A549 treated with CORT108297 at 1 μM for 4 hours (cell line): ENCODE measurements around the gene ALG3. TPM values are rescaled to one million over a fixed set of nuclear protein-coding genes. Genes with fewer than 3 reads are reported as not detected.

Source experiments
- total RNA-seq: library from RNA; stranded (reverse); fragments of 200-300 nt; extraction: Qiagen RNA extraction; gene quantifications from 5 replicates; pipeline ENCODE4 v1.2.3, GENCODE V29; 2022

The ALG3 gene
- 59.2 to 88.0 TPM (median 77.6 TPM) in 5 replicates for total RNA-seq

DNA sequence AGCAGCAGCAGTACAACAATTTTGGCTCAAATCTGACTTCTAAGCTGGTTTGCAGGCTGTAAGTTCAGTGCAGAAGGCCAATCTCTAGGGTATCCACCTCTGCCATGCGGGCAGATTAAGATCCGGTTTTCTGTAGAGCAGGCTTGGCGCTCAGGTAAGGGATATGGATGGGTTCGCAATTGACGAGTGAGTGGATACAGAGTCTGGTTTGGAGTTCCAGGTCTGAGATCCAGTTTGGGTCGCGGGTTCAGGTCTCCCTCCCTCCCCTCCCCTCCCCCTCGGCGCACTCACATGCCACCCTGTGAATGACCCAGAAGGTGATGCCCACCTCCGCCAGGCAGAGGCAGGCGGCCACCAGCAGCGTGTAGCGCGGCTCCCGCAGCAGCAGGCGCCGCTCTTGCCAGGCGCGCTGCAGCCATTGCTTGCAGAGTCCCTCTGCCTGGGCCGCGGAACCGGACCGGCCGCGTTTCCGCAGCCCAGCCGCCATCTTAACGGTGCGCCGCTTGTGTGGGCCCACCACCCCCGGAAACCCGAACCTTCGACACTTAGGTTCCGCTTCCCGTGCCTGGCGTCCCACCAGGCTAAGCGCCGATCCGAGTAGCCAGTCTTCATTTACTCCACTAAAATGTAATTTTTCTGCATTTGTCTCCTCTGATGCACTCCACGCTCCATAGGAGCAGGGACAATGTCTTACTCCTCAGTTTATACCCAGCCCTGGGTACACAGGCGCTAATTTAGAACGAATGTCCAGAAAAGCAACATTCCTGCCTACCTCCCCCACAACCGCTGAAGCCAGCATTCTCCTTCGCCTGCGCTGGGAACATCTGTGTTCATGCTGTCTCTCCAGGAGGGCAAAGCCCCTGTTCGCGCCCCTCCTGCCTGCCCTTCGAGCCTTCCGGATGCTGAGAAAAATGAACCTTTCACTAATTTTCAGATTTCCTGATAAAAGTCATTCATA, at the start of gene ALG3:
Gene ALG3 (minus strand): TSS at position 509 of the 958 bp plus-strand sequence. CDS start 22 bp downstream, at position 487.

DNA sequence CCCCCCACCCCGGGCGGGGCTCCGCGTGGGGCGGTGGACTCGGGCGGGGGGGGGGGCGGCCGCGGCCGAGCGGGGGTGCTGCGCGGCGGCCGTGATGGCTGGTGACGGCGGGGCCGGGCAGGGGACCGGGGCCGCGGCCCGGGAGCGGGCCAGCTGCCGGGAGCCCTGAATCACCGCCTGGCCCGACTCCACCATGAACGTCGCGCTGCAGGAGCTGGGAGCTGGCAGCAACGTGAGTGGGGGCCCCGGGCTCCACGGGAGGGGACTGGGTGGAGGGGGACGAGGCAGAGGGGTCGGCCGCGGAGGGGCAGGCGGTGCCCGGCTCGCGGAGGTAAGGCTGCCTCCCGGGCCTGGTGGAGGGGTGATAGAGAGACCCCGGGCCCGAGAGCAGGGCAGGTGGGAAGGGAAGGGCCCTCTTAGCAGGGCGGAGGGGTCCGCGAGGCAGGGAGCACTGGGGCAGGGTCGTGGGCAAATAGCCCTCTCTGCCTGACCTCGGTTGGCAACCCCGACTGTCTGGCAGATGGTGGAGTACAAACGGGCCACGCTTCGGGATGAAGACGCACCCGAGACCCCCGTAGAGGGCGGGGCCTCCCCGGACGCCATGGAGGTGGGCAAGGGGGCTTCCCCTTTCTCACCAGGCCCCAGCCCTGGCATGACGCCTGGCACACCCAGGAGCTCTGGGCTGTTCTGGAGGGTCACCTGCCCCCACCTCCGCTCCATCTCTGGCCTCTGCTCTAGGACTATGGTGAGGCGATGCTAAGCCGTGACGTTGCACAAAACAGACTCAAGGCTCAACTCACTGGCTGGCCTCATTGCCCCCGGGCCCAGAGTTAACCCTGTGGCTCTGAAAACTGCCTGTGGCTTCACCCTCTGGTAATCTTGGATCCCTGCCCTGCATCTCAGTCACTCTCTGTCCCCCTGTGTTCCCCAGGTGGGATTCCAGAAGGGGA, 27.5 kb upstream of the ALG3 start, which contains the start of gene ECE2:
Gene ECE2 (plus strand): TSS at position 62 of the 950 bp plus-strand sequence. CDS start 132 bp downstream, at position 194.

DNA sequence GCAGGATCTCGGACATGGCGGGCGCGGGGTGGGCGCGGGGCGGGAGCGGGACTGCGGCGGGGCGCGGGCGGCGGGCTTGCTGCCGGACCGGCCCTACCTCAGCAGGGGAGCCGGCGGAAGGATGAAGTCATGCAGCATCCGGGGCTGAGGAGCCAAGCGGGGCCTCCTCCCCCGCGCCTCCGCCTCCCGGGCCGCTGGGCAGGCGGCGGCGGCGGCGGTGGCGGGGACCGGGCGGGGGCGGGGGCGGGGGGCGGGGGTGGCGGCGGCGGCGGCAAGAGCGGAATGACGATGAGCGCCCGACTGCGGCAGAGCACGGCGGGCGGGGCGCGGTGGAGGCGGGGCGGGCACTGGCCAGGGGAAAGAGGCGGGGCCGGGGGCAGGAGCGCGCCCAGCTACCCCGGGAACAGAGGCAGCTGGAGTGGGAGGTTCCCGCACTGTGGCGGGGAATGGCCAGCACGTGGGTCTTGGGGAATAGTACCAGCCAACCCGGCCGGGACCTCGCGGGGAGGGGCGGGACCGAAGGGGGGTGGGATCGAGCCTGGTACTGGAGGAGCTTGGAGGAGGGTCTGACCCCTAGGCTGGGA, 12.6 kb upstream of the ALG3 start, which contains the start of gene CAMK2N2:
Gene CAMK2N2 (minus strand): TSS at position 284 of the 584 bp plus-strand sequence. CDS start 268 bp downstream, at position 16.

DNA sequence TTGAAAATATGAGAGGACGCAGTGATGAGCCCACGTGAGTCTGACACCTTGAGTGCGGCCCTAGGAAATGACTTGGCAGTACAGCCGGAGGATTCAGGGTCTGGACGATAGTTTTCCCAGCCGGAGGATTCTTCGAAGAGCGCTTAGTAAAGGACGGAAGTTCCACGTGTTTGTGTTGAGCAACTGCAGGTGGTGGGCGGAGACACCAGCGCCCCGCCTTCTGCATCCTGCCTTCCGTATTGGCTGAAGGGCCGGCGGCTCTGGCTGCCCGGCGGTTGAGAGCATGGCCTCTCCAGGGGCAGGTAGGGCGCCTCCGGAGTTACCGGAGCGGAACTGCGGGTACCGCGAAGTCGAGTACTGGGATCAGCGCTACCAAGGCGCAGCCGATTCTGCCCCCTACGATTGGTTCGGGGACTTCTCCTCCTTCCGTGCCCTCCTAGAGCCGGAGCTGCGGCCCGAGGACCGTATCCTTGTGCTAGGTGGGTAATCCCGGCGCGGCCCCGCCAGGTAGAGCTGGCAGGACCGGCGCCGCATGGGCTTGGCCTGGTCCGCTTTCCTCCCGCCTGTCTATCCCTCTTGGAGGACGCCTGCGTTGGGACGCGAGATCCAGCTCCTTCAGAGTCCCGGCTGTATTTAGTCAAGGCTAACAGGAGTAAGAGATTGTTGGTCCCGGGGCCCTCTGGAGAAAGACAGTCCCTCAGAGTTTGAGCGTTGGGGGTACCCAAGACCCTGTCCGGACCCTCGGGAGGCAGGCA, 827 bp upstream of the ALG3 start, which contains the start of gene EEF1AKMT4:
Gene EEF1AKMT4 (plus strand): TSS at position 261 of the 755 bp plus-strand sequence. CDS start 23 bp downstream, at position 284.

DNA sequence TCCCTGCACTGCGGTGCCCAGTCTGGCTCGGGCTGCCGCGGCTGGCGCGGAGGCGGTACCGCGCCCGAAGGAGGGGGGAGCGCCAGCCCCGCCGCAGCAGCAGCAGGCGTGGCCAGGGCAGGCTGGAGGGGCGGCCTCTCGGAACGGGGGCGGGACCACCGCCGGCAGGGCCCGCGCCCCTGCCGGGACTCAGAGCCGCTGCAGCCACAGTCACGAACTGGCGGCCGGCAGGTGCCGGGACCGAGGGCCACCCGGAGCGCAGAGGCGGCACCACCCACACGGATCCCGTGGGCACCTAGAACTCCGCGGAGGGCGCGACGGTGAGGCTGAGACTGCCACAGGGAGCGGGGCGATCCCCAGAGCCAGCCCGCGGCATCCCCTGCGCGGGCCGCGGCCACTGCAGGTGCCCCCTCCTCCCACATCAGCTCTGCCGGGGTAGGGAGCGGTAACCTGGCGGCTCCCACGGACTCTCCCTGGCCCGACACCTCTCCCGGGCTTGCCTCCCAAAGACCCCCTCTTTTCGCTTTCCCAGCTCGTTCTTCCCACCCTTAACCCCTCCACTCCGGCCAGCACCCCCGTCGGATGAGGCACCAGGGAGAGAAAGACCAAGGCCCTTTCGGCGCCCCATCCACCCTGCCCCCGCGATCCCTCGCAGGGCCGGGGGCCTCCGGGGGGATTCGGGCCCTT, 19.2 kb downstream of the ALG3 start, which contains the start of gene VWA5B2:
Gene VWA5B2 (plus strand): TSS at position 192 of the 687 bp plus-strand sequence. CDS start 944 bp downstream, outside the sequence.

Other genes with a start within 250 kb of the ALG3 start
- 11.2 to 14.8 TPM (median 13.8 TPM) in 5 replicates for gene ABCC5, start 231.1 kb downstream of the ALG3 start, total RNA-seq
- not detected in 5 replicates for gene HTR3D, start 217.2 kb downstream of the ALG3 start, total RNA-seq
- gene HTR3C, start 195.9 kb downstream of the ALG3 start, total RNA-seq, result not detected in 5 replicates
- not detected in 5 replicates for gene HTR3E, start 151.9 kb downstream of the ALG3 start, total RNA-seq
- 29.6 to 30.9 TPM (median 30.0 TPM) in 5 replicates for gene EIF2B5, start 113.6 kb downstream of the ALG3 start, total RNA-seq
- 17.8 to 28.6 TPM (median 27.7 TPM) in 5 replicates for gene DVL3, start 93.6 kb downstream of the ALG3 start, total RNA-seq
- gene AP2M1, start 74.1 kb downstream of the ALG3 start, total RNA-seq, result 307 to 325 TPM (median 321 TPM) in 5 replicates
- 30.4 to 38.0 TPM (median 36.0 TPM) in 5 replicates for gene ABCF3, start 62.8 kb downstream of the ALG3 start, total RNA-seq
- gene VWA5B2, start 19.4 kb downstream of the ALG3 start, total RNA-seq, result 0.40 to 0.73 TPM (median 0.55 TPM) in 5 replicates
- 9.9 to 14.1 TPM (median 12.6 TPM) in 5 replicates for gene EEF1AKMT4, start 710 bp upstream of the ALG3 start, total RNA-seq
- gene CAMK2N2, start 12.6 kb upstream of the ALG3 start, total RNA-seq, result 0.87 to 1.4 TPM (median 1.3 TPM) in 5 replicates
- not detected in 5 replicates for gene ECE2, start 27.1 kb upstream of the ALG3 start, total RNA-seq
- 303 to 385 TPM (median 316 TPM) in 5 replicates for gene PSMD2, start 50.3 kb upstream of the ALG3 start, total RNA-seq
- gene EIF4G1, start 65.6 kb upstream of the ALG3 start, total RNA-seq, result 247 to 263 TPM (median 260 TPM) in 5 replicates
- 7.0 to 12.5 TPM (median 10.7 TPM) in 5 replicates for gene FAM131A, start 88.6 kb upstream of the ALG3 start, total RNA-seq
- gene CLCN2, start 112.6 kb upstream of the ALG3 start, total RNA-seq, result 4.2 to 6.1 TPM (median 5.8 TPM) in 5 replicates
- 69.1 to 84.0 TPM (median 75.7 TPM) in 5 replicates for gene POLR2H, start 112.7 kb upstream of the ALG3 start, total RNA-seq
- gene THPO, start 129.2 kb upstream of the ALG3 start, total RNA-seq, result 0.06 to 0.07 TPM in 2 of 5 replicates, not detected in the others
- 0.13 to 0.48 TPM (median 0.16 TPM) in 5 replicates for gene CHRD, start 131.1 kb upstream of the ALG3 start, total RNA-seq